Measurements from ENCODE around the gene SIRT7.
"Not testable (repeated sequence)": the region's sequence is repeated elsewhere in the genome, so short reads cannot be mapped to it uniquely, and the experiment has no call there.

Gene SIRT7

DNA sequence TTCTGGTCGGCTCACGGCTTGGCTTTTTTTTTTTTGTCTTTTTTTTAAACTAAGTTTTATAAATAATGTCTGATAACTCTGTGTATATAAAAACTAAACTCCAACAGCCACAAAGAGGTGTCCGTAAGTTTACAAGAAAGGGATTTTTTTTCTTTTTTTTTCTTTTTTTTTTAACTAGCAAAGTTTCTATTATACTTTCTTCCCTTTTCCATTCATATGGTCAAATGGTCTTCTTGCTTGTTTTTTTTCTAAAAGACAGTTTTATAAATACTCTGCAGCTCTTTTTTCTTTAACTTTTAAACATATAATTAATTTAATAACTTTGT lies 3.5 kb upstream of the SIRT7 start:
- TF ChIP-seq CTCF (IDR thresholded peaks at IDR 0.05; ENCODE audit: insufficient read depth, missing control alignments) = no peak
- FAIRE-seq (no peak), DNase-seq (ENCODE audit: insufficient read length, low spot score) (no peak)

- no peak for TF ChIP-seq CTCF (IDR thresholded peaks at IDR 0.05; ENCODE audit: insufficient read depth, missing control alignments)
- no peak for FAIRE-seq
Observed at GRCh38 chr17:81920612-81921536, 2.9 kb upstream of the SIRT7 start.

GRCh38 chr17:81918832-81919545 lies 1.0 kb upstream of the SIRT7 start:
- DNase-seq (ENCODE audit: insufficient read length, low spot score) (no peak), FAIRE-seq (no peak)

More at GRCh38 chr17:81920612-81921536, 2.9 kb upstream of the SIRT7 start:
- DNase-seq (ENCODE audit: insufficient read length, low spot score) = no peak

DNA sequence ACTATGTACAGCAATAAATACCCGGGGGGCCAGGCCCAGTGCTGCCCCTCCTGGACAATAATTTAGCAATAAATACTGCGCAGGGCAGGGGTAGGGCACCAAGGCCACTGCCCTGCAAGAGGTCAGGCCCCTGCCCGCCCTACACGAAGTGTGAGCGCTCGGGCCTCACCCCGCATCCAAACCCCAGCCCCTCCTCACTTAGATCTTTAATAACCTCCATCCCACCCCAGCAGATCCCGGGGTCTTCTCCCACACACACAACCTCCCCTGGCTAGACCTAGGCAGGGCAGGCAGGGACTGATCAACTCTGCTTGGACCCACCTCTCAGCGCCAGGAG lies 325 bp upstream of the SIRT7 start:
- DNase-seq (ENCODE audit: insufficient read length, low spot score); FAIRE-seq: not testable (repeated sequence)

More at GRCh38 chr17:81918832-81919545, 1.0 kb upstream of the SIRT7 start:
- no peak for TF ChIP-seq CTCF (IDR thresholded peaks at IDR 0.05; ENCODE audit: insufficient read depth, missing control alignments)

DNA sequence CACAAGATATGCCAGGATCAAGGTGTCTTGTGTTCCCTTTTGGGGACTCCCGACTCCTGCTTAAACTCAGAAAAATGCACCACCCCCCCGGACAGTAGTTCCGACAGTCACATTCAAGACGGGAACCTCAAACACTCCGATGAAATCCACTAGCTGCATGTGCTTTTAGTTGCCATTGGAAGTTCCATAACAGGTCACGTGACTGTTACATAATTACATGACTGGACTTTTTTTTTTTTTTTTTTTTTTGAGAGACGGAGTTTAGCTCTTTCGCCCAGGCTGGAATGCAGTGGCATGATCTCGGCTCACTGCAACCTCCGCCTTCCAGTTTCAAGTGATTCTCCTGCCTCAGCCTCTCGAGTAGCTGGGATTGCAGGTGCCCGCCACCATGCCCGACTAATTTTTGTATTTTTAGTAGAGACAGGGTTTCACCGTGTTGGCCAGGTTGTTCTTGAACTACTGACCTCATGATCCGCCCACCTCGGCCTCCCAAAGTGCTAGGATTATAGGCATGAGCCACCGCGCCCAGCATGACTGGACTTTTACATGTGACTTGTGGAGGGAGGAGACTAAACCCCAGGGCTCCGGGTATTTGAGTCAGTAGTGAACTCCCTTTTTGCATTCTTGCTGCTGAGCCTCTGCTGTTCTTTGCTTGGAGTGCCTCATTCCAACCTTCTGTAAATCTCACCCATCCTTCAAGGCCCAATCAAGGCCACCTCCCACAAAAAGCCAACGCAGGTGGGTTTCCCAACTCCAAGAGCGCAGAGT lies 1.6 kb downstream of the SIRT7 start:
- FAIRE-seq (no peak), DNase-seq (ENCODE audit: insufficient read length, low spot score) (no peak)
- TF ChIP-seq CTCF (IDR thresholded peaks at IDR 0.05; ENCODE audit: insufficient read depth, missing control alignments) = no peak

GRCh38 chr17:81915331-81915730 lies 2.6 kb downstream of the SIRT7 start:
- no peak for FAIRE-seq
- no peak for DNase-seq (ENCODE audit: insufficient read length, low spot score)
- no peak for TF ChIP-seq CTCF (IDR thresholded peaks at IDR 0.05; ENCODE audit: insufficient read depth, missing control alignments)

DNA sequence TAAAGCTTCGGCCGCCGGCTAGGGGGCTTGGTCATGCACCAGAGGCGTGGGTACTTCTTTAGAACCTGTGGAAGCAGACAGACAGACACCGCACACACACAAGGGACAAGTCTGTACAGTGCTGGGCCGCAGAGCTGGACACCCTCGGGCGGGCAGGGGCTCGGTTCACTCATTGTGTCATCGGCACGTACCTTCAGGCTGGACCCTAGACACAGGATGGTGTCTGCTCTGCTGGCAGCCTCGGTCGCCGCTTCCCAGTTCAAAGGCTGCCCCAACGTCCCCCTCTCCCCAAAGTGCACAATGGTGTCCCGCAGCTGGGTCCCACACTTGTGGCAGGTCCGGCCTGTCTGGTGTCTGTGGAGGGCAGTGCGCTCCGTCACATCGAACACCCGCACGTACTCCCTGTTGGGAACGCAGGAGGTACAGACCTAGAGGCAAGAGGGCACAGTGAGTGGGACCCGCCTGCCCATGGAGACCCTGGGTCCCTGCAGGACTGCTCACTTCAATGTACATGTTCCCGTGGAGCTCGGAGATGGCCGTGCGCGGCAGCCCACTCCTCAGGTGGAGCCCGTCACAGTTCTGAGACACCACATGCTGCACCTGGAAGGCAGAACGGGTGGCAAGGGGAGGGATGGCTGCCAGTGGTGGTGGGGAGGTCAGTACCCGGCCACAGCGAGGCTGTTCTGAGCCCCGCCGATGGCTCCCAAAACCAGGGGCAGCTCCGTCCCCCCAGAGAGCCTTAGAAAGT lies 3.7 kb downstream of the SIRT7 start:
- FAIRE-seq (no peak), DNase-seq (ENCODE audit: insufficient read length, low spot score) (no peak)
- no peak for TF ChIP-seq CTCF (IDR thresholded peaks at IDR 0.05; ENCODE audit: insufficient read depth, missing control alignments)

Measured in D721Med (cell line).